K562 (cell line): ENCODE measurements around the gene EXOC4. TPM values are rescaled to one million over a fixed set of nuclear protein-coding genes. Genes with fewer than 3 reads are reported as not detected.

Experiments
- CTCFL ChIP-seq: IDR thresholded peaks from 2 replicates; pipeline ENCODE4 v1.6.1; 2011; ENCODE audit warnings: borderline replicate concordance, low read depth, mild to moderate bottlenecking, moderate library complexity, low read length; ENCODE audit not compliant: insufficient read depth, poor library complexity, severe bottlenecking
- SAFB ChIP-seq: fragments of 200-400 bp; formaldehyde crosslinking; IDR thresholded peaks from 2 replicates; pipeline ENCODE4 v1.6.1; 2017; ENCODE audit warnings: low read depth, low read length, borderline replicate concordance
- ZNF398 ChIP-seq: fragments of 250-450 bp; sonication (Bioruptor Pico); IDR thresholded peaks from 2 replicates; pipeline ENCODE4 v1.8.0; 2021; ENCODE audit warnings: moderate library complexity, mild to moderate bottlenecking, inconsistent platforms
- polyA plus RNA-seq, 8 experiments: library from polyadenylated mRNA; depleted of rRNA in 4 of 8; stranded (reverse) in 5 of 8; unstranded in 3 of 8; fragments of >200 nt; fragmentation: Nextera tagmentation in 2 of 8; fragmentation: Illumina TruSeq in 1 of 8; extraction: Ambion mirVana in 2 of 8; extraction: Trizol in 1 of 8; gene quantifications; 2 replicates each; pipeline versions ENCODE4 v1.2.1 to v1.2.3, GENCODE V29; 2011 to 2014; ENCODE audit warnings: inconsistent platforms in 1 of 8, missing spikeins in 1 of 8
- total RNA-seq, 7 experiments: library from RNA; depleted of rRNA in 6 of 7; stranded (reverse); fragments of >200 nt in 6 of 7; fragmentation: Illumina TruSeq in 2 of 7; extraction: Trizol in 2 of 7; gene quantifications; 2 replicates each; pipeline versions ENCODE4 v1.2.1 to v1.2.3, GENCODE V29; 2011 to 2021; ENCODE audit warnings: low replicate concordance in 1 of 7
- TF ChIP-seq, protein P1 (sequence below): sonication (generic); formaldehyde crosslinking; IDR thresholded peaks from 2 replicates; pipeline ENCODE4 v1.8.0; 2023; ENCODE audit warnings: missing genetic modification reagents, mild to moderate bottlenecking, borderline replicate concordance

The EXOC4 gene
- total and polyA plus RNA-seq, 9 of the 15 experiments (the other 6 are each of a cell fraction or from before 2014, with no cell fraction given) = 18.5 to 73.1 (median 46.6) TPM

DNA sequence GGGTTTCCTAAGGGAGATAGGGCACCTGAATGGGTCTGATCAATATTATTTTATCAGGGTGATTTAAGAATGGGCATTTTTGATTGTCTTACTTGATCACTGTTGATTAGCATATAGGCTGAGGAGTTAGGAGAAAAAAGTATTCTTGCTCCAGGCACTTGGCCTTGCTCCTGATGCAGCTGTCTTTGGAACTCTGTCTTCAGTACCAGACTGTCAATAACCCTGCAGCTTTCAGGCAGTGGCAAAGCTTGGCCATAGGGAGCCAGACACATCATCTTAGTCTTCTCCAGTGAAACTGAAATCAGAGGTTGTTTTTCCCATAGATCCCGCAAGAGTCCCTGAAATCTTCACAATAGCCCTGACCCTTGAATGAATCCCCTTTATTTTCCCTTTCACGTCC lies 47.2 kb downstream of the EXOC4 start (continued):
- TF ChIP-seq, protein P1, sequence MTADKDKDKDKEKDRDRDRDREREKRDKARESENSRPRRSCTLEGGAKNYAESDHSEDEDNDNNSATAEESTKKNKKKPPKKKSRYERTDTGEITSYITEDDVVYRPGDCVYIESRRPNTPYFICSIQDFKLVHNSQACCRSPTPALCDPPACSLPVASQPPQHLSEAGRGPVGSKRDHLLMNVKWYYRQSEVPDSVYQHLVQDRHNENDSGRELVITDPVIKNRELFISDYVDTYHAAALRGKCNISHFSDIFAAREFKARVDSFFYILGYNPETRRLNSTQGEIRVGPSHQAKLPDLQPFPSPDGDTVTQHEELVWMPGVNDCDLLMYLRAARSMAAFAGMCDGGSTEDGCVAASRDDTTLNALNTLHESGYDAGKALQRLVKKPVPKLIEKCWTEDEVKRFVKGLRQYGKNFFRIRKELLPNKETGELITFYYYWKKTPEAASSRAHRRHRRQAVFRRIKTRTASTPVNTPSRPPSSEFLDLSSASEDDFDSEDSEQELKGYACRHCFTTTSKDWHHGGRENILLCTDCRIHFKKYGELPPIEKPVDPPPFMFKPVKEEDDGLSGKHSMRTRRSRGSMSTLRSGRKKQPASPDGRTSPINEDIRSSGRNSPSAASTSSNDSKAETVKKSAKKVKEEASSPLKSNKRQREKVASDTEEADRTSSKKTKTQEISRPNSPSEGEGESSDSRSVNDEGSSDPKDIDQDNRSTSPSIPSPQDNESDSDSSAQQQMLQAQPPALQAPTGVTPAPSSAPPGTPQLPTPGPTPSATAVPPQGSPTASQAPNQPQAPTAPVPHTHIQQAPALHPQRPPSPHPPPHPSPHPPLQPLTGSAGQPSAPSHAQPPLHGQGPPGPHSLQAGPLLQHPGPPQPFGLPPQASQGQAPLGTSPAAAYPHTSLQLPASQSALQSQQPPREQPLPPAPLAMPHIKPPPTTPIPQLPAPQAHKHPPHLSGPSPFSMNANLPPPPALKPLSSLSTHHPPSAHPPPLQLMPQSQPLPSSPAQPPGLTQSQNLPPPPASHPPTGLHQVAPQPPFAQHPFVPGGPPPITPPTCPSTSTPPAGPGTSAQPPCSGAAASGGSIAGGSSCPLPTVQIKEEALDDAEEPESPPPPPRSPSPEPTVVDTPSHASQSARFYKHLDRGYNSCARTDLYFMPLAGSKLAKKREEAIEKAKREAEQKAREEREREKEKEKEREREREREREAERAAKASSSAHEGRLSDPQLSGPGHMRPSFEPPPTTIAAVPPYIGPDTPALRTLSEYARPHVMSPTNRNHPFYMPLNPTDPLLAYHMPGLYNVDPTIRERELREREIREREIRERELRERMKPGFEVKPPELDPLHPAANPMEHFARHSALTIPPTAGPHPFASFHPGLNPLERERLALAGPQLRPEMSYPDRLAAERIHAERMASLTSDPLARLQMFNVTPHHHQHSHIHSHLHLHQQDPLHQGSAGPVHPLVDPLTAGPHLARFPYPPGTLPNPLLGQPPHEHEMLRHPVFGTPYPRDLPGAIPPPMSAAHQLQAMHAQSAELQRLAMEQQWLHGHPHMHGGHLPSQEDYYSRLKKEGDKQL (CRISPR knock-in tag) = no peak
- no peak for TF ChIP-seq ZNF398
- TF ChIP-seq SAFB = no peak
- no peak for TF ChIP-seq CTCFL
